ENCODE results near the gene ZFC3H1. TPM values are rescaled to one million over a fixed set of nuclear protein-coding genes. Genes with fewer than 3 reads are reported as not detected.

Gene ZFC3H1
- total RNA-seq, 1 experiment from 2014 or later = 24.4 TPM

DNA sequence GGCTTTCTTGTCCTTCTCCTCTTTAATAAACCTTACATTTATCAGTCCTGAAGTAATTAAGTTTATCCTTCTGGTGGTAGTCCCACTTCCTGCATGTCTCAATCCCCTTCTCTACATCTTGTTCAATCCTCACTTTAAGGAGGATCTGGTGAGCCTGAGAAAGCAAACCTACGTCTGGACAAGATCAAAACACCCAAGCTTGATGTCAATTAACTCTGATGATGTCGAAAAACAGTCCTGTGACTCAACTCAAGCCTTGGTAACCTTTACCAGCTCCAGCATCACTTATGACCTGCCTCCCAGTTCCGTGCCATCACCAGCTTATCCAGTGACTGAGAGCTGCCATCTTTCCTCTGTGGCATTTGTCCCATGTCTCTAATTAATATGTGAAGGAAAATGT is 79.3 kb downstream of the ZFC3H1 start:
- Histone ChIP-seq H4K20me1 (ENCODE audit: control insufficient read depth, insufficient read depth, insufficient read length) (no peaks in the 10 kb centered on the region), H2AFZ (ENCODE audit: low read length) (no peak overlapping the region), H3K4me1 (ENCODE audit: insufficient read depth, low read length) (no peaks in the 10 kb centered on the region), H3K23ac (ENCODE audit: insufficient read length, low read depth, low read length) (no peak overlapping the region), H2BK5ac (ENCODE audit: insufficient read length, low read length) (no peak overlapping the region), H3K79me1 (ENCODE audit: insufficient read depth, low read depth, low read length, poor library complexity, severe bottlenecking) (no peaks in the 10 kb centered on the region), H3K4me2 (ENCODE audit: insufficient read depth, insufficient read length, low read length) (no peak overlapping the region), H2BK20ac (ENCODE audit: low read depth, low read length, poor library complexity, severe bottlenecking) (no peak overlapping the region), H3K56ac (ENCODE audit: insufficient read length, low read depth, low read length) (no peak overlapping the region), H2BK15ac (ENCODE audit: low read depth, low read length) (no peak overlapping the region), H4K91ac (ENCODE audit: insufficient read length, low read depth, low read length) (no peak overlapping the region), H3K14ac (ENCODE audit: insufficient read depth, low read length) (no peak overlapping the region), H3T11ph (ENCODE audit: low read length) (no peak overlapping the region), H3K23me2 (ENCODE audit: insufficient read length, low read depth, low read length, poor library complexity, severe bottlenecking) (no peaks in the 10 kb centered on the region), H3K9me3 (ENCODE audit: control insufficient read depth, low read depth, low read length) (no peaks in the 10 kb centered on the region), H4K5ac (ENCODE audit: insufficient read length, low read depth, low read length) (no peak overlapping the region), H3K27ac (ENCODE audit: insufficient read length, low read depth, low read length) (no peak overlapping the region), H2AK5ac (ENCODE audit: insufficient read length, low read length) (no peak overlapping the region), H3K18ac (ENCODE audit: insufficient read length, low read depth, low read length) (no peak overlapping the region), H3K4ac (ENCODE audit: low read depth, low read length) (no peak overlapping the region), H3K27me3 (ENCODE audit: insufficient read depth, low read length) (no peaks in the 10 kb centered on the region), H3K9ac (ENCODE audit: extremely low read depth, insufficient read length, low read length) (no peak overlapping the region), H3K79me2 (ENCODE audit: insufficient read depth, low read length) (no peaks in the 10 kb centered on the region), H2BK120ac (ENCODE audit: low read depth, low read length, poor library complexity, severe bottlenecking) (no peak overlapping the region), H4K8ac (replicated peaks; ENCODE audit: insufficient read length, low read depth, low read length) (no peak overlapping the region), H2BK12ac (ENCODE audit: insufficient read length, low read depth, low read length) (no peak overlapping the region)
- Mint-ChIP-seq H3K9me3 (no peaks in the 10 kb centered on the region), H3K4me3 (no peak overlapping the region), H3K27me3 (ENCODE audit: low read depth) (no peaks in the 10 kb centered on the region), H3K27ac (no peak overlapping the region), H3K4me1 (no peaks in the 10 kb centered on the region; a peak in 1 of 4 replicates), H3K36me3 (ENCODE audit: insufficient read depth in 1 of 3, low read depth in 3 of 3) (no peaks in the 10 kb centered on the region)
- no peak for DNase-seq
- no CpG with 5 or more reads among the region's 3 CpGs for WGBS (ENCODE audit: extremely low coverage, insufficient read length, low lambda C conversion rate)
- TF ChIP-seq CTCF (conservative IDR thresholded peaks at IDR 0.05) = no peak
